VCaP (cell line): ENCODE measurements around the gene SIRPA.

ENCODE experiments used
- H3K27ac ChIP-seq: fragments of 450-650 bp; 2 replicates; pipeline ENCODE4 v1.5.1; 2017
- CTCF ChIP-seq: fragments of 450-650 bp; conservative IDR thresholded peaks from 2 replicates; pipeline ENCODE4 v1.5.1; 2017; ENCODE audit warnings: mild to moderate bottlenecking, moderate library complexity

The SIRPA gene

GRCh38 chr20:1894951-1895673, at the start of gene SIRPA:
TSS of gene SIRPA (plus strand) at chr20:1895407. CDS start at chr20:1895448, 41 bp downstream.
- peak within 1 kb of the TSS; percentile 86 for H3K27ac ChIP-seq
- TF ChIP-seq CTCF: no peak

GRCh38 chr20:1845701-1846100, 49.5 kb upstream of the SIRPA start:
- H3K27ac ChIP-seq: no peak overlapping the region
- no peak for TF ChIP-seq CTCF

GRCh38 chr20:1846341-1846740, 48.9 kb upstream of the SIRPA start:
- H3K27ac ChIP-seq: no peak overlapping the region

GRCh38 chr20:1846876-1847275, 48.3 kb upstream of the SIRPA start:
- TF ChIP-seq CTCF: no peak
- H3K27ac ChIP-seq: no peak overlapping the region

More at GRCh38 chr20:1846341-1846740, 48.9 kb upstream of the SIRPA start:
- no peak for TF ChIP-seq CTCF

- no peak overlapping the region for H3K27ac ChIP-seq
- no peak for TF ChIP-seq CTCF
Measured at GRCh38 chr20:1847780-1848179, 47.4 kb upstream of the SIRPA start.

GRCh38 chr20:1848373-1848772, 46.8 kb upstream of the SIRPA start:
- TF ChIP-seq CTCF: no peak
- H3K27ac ChIP-seq: no peak overlapping the region

- TF ChIP-seq CTCF: no peak
- H3K27ac ChIP-seq: no peak overlapping the region
Measured at GRCh38 chr20:1851396-1851795, 43.8 kb upstream of the SIRPA start.
